GM12878 (cell line): ENCODE data around the gene RHAG. TPM values are rescaled to one million over a fixed set of nuclear protein-coding genes. Genes with fewer than 3 reads are reported as not detected.

Experiments
- ATAC-seq: fragments of 200-7000 bp; cut with Tn5 transposase; 3 replicates; pipeline ENCODE4 v1.9.1; 2020; ENCODE audit warnings: mild to moderate bottlenecking, moderate library complexity
- BruUV-seq: library from RNA; stranded (reverse); fragments of 400-500 nt; replicated peaks from 2 replicates; lab custom pipeline; 2021; lab: Mats Ljungman, UMichigan
- CTCF ChIA-PET: fragments of 300-600 bp; sonication (Branson Sonifier 250); formaldehyde crosslinking; extraction: SDS; loops from one replicate; lab custom pipeline; 2021; ENCODE audit warnings: inconsistent platforms; lab: Yijun Ruan, JAX
- POLR2A ChIA-PET: fragments of 350-600 bp; formaldehyde crosslinking; extraction: SDS; loops from one replicate; lab custom pipeline; 2021; ENCODE audit warnings: inconsistent platforms; lab: Charles Lee
- RAD21 ChIA-PET: fragments of 300-600 bp; sonication (Branson Sonifier 250); formaldehyde crosslinking; loops from one replicate; lab custom pipeline; 2023; ENCODE audit warnings: antibody characterized with exemption; ENCODE audit not compliant: unreplicated experiment; lab: Charles Lee
- SMC1A ChIA-PET: fragments of 300-600 bp; sonication (Branson Sonifier 250); formaldehyde crosslinking; loops from one replicate; lab custom pipeline; 2023; ENCODE audit not compliant: unreplicated experiment, uncharacterized antibody; lab: Charles Lee
- DNase-seq: peaks from one replicate; pipeline ENCODE4 v3.0.0-alpha.2; 2011; ENCODE audit warnings: low read depth, low spot score
- FAIRE-seq: peaks from 3 replicates; lab custom pipeline; 2011; peaks lifted over from hg19 to GRCh38; lab: Jason Lieb, UNC
- H2AFZ ChIP-seq: 2 replicates; pipeline ENCODE4 v1.6.0; 2011; ENCODE audit warnings: low read depth, low read length, control low read depth; ENCODE audit not compliant: control insufficient read depth
- H3K27ac ChIP-seq: 2 replicates; pipeline ENCODE4 v1.5.1; 2011; ENCODE audit warnings: control low read depth; ENCODE audit not compliant: control insufficient read depth, insufficient read depth
- H3K27me3 ChIP-seq, 2 experiments: replicated peaks in 1 of 2; 2 replicates each; pipeline versions ENCODE4 v1.6.0 to v1.6.1; 2011; ENCODE audit warnings: low read length in 1 of 2; ENCODE audit not compliant: control insufficient read depth in 2 of 2, insufficient read depth in 2 of 2
- H3K36me3 ChIP-seq, 2 experiments: 2 replicates each; pipeline ENCODE4 v1.5.1; 2011; ENCODE audit warnings: low read length in 1 of 2; ENCODE audit not compliant: control insufficient read depth in 2 of 2, insufficient read depth in 2 of 2
- H3K4me1 ChIP-seq: 2 replicates; pipeline ENCODE4 v1.6.1; 2011; ENCODE audit warnings: mild to moderate bottlenecking, low read length, moderate library complexity, mixed read lengths; ENCODE audit not compliant: control insufficient read depth, insufficient read depth
- H3K4me2 ChIP-seq: 2 replicates; pipeline ENCODE4 v1.6.0; 2011; ENCODE audit warnings: control low read depth; ENCODE audit not compliant: control insufficient read depth, insufficient read depth
- H3K4me3 ChIP-seq: fragments of 200-600 bp; sonication (generic); 2 replicates; pipeline ENCODE4 v1.5.1; 2016
- H3K79me2 ChIP-seq: 2 replicates; pipeline ENCODE4 v1.6.0; 2011; ENCODE audit warnings: low read length; ENCODE audit not compliant: control insufficient read depth, insufficient read depth
- H3K9ac ChIP-seq: 2 replicates; pipeline ENCODE4 v1.8.0; 2011; ENCODE audit warnings: low read length, control low read depth, mixed read lengths; ENCODE audit not compliant: control insufficient read depth, insufficient read depth
- H3K9me3 ChIP-seq: replicated peaks from 3 replicates; pipeline ENCODE4 v1.5.1; 2011; ENCODE audit warnings: mild to moderate bottlenecking, low read length; ENCODE audit not compliant: control insufficient read depth, insufficient read depth
- H4K20me1 ChIP-seq: 2 replicates; pipeline ENCODE4 v1.6.0; 2011; ENCODE audit not compliant: control insufficient read depth, insufficient read depth
- LARP7 ChIP-seq: fragments of 450-650 bp; IDR thresholded peaks from 2 replicates; pipeline ENCODE4 v1.6.1; 2017; ENCODE audit warnings: mild to moderate bottlenecking
- MYB ChIP-seq: fragments of 150-350 bp; IDR thresholded peaks from 2 replicates; pipeline ENCODE4 v1.6.1; 2014; ENCODE audit warnings: mild to moderate bottlenecking, low read depth, low read length, borderline replicate concordance
- NR2F1 ChIP-seq: fragments of 450-650 bp; conservative IDR thresholded peaks from 2 replicates; pipeline ENCODE4 v1.6.1; 2017; ENCODE audit warnings: mild to moderate bottlenecking
- PML ChIP-seq: IDR thresholded peaks from 2 replicates; pipeline ENCODE4 v1.6.1; 2012; ENCODE audit warnings: low read length, inconsistent platforms
- REST ChIP-seq: IDR thresholded peaks from 2 replicates; pipeline ENCODE4 v1.6.1; 2012; ENCODE audit warnings: mild to moderate bottlenecking, low read depth, low read length
- SREBF1 ChIP-seq: IDR thresholded peaks from 2 replicates; pipeline ENCODE4 v1.6.1; 2012; ENCODE audit warnings: mild to moderate bottlenecking, low read length
- SREBF2 ChIP-seq: IDR thresholded peaks from 2 replicates; pipeline ENCODE4 v1.6.1; 2012; ENCODE audit warnings: mild to moderate bottlenecking, low read length
- STAT1 ChIP-seq: fragments of 450-650 bp; conservative IDR thresholded peaks from 2 replicates; pipeline ENCODE4 v1.6.1; 2014; ENCODE audit warnings: antibody characterized with exemption, mild to moderate bottlenecking
- STAT3 ChIP-seq: IDR thresholded peaks from 2 replicates; pipeline ENCODE4 v1.6.1; 2011; ENCODE audit warnings: low read depth, low read length, improper control_type of control experiment
- WGBS: methylation state at CpG from one replicate; pipeline ENCODE4 v1.1.6; 2016; ENCODE audit warnings: low lambda C conversion rate; ENCODE audit not compliant: insufficient replicate concordance, insufficient coverage; ENCODE audit errors: missing lambda C conversion rate; 5-methylcytosine and 5-hydroxymethylcytosine counted together
- in situ Hi-C: fragments of 300-500 bp; cut with MboI; formaldehyde crosslinking; loops from 9 replicates; pipeline ENCODE4 v1.14.3; 2018; ENCODE audit warnings: mixed read lengths
- intact Hi-C: fragments of 100-400 bp; cut with micrococcal nuclease; formaldehyde crosslinking; loops from one replicate; pipeline ENCODE4 v1.14.2; 2022; ENCODE audit not compliant: unreplicated experiment
- polyA plus RNA-seq, 11 experiments: library from polyadenylated mRNA; depleted of rRNA in 4 of 11; unstranded in 6 of 11; stranded (reverse) in 5 of 11; fragments of >200 nt; fragmentation: Nextera tagmentation in 4 of 11; fragmentation: Illumina TruSeq in 1 of 11; extraction: Ambion mirVana in 4 of 11; extraction: Trizol in 1 of 11; gene quantifications; 1 replicate in 1 of 11; 2 replicates in 10 of 11; pipeline versions ENCODE4 v1.2.1 to v1.2.3, GENCODE V29; 2011 to 2016; ENCODE audit warnings: inconsistent platforms in 2 of 11, missing spikeins in 2 of 11, low read depth in 1 of 11
- total RNA-seq, 4 experiments: library from RNA; depleted of rRNA in 3 of 4; stranded (reverse); fragments of >200 nt in 3 of 4; fragmentation: Illumina TruSeq in 1 of 4; extraction: Trizol in 1 of 4; gene quantifications; 2 replicates each; pipeline versions ENCODE4 v1.2.1 to v1.2.3, GENCODE V29; 2013 to 2021
- TF ChIP-seq, protein P1 (sequence below): fragments of 450-650 bp; IDR thresholded peaks from 2 replicates; pipeline ENCODE4 v1.6.1; 2016; ENCODE audit warnings: mild to moderate bottlenecking
- TF ChIP-seq, protein P2 (sequence below): fragments of 450-650 bp; formaldehyde crosslinking; IDR thresholded peaks from 2 replicates; pipeline ENCODE4 v1.4.0; 2022; ENCODE audit warnings: mild to moderate bottlenecking, moderate library complexity
- TF ChIP-seq, protein P3 (sequence below): fragments of 450-650 bp; IDR thresholded peaks from 2 replicates; pipeline ENCODE4 v1.6.1; 2017; ENCODE audit warnings: low read depth, mild to moderate bottlenecking, moderate library complexity

The RHAG gene
- total and polyA plus RNA-seq, 10 of the 15 experiments (the other 5 are each of a cell fraction or from before 2014, with no cell fraction given): 0.06 to 0.18 (median 0.10) TPM; not detected in 6

DNA sequence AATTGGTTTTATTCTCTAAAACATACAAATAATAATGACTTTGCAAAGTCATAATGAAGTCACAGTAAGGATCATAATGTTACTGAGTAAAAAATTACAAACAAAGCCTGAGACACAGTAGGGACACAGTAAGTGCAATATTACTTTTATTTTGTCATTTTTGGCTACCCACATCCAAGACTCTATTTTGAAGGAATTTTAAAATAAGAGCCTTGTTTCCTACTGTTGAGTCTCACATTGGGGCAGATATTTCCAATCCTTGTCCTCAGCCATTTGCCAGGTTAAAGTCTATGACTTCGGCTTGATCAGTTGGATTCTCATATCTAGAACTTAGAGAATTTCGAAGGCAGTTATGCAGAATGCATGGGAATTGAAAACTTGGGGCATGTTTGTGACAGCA is 10.8 kb upstream of the RHAG start:
- no peaks in the 10 kb centered on the region for H4K20me1 ChIP-seq
- intact Hi-C loops: no loop called here
- no peaks in the 10 kb centered on the region for H3K9me3 ChIP-seq
- H3K79me2 ChIP-seq: no peaks in the 10 kb centered on the region
- SMC1A ChIA-PET: no interaction called here
- H2AFZ ChIP-seq: no peak overlapping the region
- H3K4me1 ChIP-seq: no peaks in the 10 kb centered on the region
- POLR2A ChIA-PET: no interaction called here
- no peak for ATAC-seq
- H3K27ac ChIP-seq: no peak overlapping the region
- CTCF ChIA-PET: interaction anchor here (1.3 kb wide), 1 partner anchor 204 kb away, joined by 3 read pairs; no protein-coding TSS in a partner anchor
- no peak for DNase-seq
- H3K9ac ChIP-seq: no peak overlapping the region
- BruUV-seq: no TSS peak
- H3K4me2 ChIP-seq: no peak overlapping the region
- RAD21 ChIA-PET: no interaction called here
- no peaks in the 10 kb centered on the region for H3K36me3 ChIP-seq
- FAIRE-seq: no peak
- in situ Hi-C loops: no loop called here
- H3K27me3 ChIP-seq: no peaks in the 10 kb centered on the region
- no peak overlapping the region for H3K4me3 ChIP-seq
- WGBS: 0% methylated on average over 2 of the region's 2 CpGs
- TF ChIP-seq, protein P1, sequence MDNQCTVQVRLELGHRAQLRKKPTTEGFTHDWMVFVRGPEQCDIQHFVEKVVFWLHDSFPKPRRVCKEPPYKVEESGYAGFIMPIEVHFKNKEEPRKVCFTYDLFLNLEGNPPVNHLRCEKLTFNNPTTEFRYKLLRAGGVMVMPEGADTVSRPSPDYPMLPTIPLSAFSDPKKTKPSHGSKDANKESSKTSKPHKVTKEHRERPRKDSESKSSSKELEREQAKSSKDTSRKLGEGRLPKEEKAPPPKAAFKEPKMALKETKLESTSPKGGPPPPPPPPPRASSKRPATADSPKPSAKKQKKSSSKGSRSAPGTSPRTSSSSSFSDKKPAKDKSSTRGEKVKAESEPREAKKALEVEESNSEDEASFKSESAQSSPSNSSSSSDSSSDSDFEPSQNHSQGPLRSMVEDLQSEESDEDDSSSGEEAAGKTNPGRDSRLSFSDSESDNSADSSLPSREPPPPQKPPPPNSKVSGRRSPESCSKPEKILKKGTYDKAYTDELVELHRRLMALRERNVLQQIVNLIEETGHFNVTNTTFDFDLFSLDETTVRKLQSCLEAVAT: no peak
- TF ChIP-seq REST: no peak
- no peak for TF ChIP-seq NR2F1
- TF ChIP-seq, protein P2, sequence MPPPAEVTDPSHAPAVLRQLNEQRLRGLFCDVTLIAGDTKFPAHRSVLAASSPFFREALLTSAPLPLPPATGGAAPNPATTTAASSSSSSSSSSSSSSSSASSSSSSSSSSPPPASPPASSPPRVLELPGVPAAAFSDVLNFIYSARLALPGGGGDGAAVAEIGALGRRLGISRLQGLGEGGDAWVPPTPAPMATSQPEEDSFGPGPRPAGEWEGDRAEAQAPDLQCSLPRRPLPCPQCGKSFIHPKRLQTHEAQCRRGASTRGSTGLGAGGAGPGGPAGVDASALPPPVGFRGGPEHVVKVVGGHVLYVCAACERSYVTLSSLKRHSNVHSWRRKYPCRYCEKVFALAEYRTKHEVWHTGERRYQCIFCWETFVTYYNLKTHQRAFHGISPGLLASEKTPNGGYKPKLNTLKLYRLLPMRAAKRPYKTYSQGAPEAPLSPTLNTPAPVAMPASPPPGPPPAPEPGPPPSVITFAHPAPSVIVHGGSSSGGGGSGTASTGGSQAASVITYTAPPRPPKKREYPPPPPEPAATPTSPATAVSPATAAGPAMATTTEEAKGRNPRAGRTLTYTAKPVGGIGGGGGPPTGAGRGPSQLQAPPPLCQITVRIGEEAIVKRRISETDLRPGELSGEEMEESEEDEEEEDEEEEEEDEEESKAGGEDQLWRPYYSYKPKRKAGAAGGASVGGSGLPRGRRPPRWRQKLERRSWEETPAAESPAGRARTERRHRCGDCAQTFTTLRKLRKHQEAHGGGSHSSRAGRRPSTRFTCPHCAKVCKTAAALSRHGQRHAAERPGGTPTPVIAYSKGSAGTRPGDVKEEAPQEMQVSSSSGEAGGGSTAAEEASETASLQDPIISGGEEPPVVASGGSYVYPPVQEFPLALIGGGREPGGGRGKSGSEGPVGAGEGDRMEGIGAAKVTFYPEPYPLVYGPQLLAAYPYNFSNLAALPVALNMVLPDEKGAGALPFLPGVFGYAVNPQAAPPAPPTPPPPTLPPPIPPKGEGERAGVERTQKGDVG (CRISPR knock-in tag): no peak
- no peak for TF ChIP-seq LARP7
- TF ChIP-seq PML: no peak
- no peak for TF ChIP-seq SREBF1
- no peak for TF ChIP-seq MYB
- TF ChIP-seq SREBF2: no peak
- TF ChIP-seq, protein P3, sequence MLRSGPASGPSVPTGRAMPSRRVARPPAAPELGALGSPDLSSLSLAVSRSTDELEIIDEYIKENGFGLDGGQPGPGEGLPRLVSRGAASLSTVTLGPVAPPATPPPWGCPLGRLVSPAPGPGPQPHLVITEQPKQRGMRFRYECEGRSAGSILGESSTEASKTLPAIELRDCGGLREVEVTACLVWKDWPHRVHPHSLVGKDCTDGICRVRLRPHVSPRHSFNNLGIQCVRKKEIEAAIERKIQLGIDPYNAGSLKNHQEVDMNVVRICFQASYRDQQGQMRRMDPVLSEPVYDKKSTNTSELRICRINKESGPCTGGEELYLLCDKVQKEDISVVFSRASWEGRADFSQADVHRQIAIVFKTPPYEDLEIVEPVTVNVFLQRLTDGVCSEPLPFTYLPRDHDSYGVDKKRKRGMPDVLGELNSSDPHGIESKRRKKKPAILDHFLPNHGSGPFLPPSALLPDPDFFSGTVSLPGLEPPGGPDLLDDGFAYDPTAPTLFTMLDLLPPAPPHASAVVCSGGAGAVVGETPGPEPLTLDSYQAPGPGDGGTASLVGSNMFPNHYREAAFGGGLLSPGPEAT: no peak
- TF ChIP-seq STAT3: no peak
- TF ChIP-seq STAT1: no peak
